Memory B cell (primary cell): Measurements from ENCODE around the gene TAS2R43.
"Not testable (repeated sequence)": the region's sequence is repeated elsewhere in the genome, so short reads cannot be mapped to it uniquely, and the experiment has no call there.

Experiments used
- ATAC-seq: fragments of 150-1000 bp; cut with Tn5 transposase; 2 replicates; pipeline ENCODE4 v1.10.0; 2021; ENCODE audit warnings: low read depth, mild to moderate bottlenecking, moderate library complexity
- DNase-seq, 2 donors: peaks; one replicate each; pipeline ENCODE4 v3.0.0; 2022; ENCODE audit warnings: low spot score in 2 of 2
- H3K27ac Mint-ChIP-seq: one replicate; pipeline ENCODE4 v1.8.0; 2022; ENCODE audit warnings: mild to moderate bottlenecking, moderate library complexity, mixed read lengths
- H3K27me3 Mint-ChIP-seq: one replicate; pipeline ENCODE4 v1.8.0; 2022; ENCODE audit warnings: mixed read lengths
- H3K36me3 Mint-ChIP-seq: one replicate; pipeline ENCODE4 v1.8.0; 2022; ENCODE audit warnings: mild to moderate bottlenecking, mixed read lengths
- H3K4me1 Mint-ChIP-seq: one replicate; pipeline ENCODE4 v1.8.0; 2022; ENCODE audit warnings: mixed read lengths
- H3K4me3 Mint-ChIP-seq: one replicate; pipeline ENCODE4 v1.8.0; 2022; ENCODE audit warnings: mild to moderate bottlenecking, moderate library complexity, mixed read lengths
- H3K9me3 Mint-ChIP-seq: one replicate; pipeline ENCODE4 v1.8.0; 2022; ENCODE audit warnings: mixed read lengths

TAS2R43 gene

GRCh38 chr12:11092128-11092527 is at the start of gene TAS2R43:
TAS2R43 (minus strand) TSS chr12:11092313; CDS start chr12:11092229, 84 bp downstream.
- ATAC-seq (no peak), DNase-seq (no peak)
- no peak within 1 kb of the TSS for H3K27ac Mint-ChIP-seq
- no peaks in the 10 kb centered on the region for H3K27me3 Mint-ChIP-seq
- H3K4me1 Mint-ChIP-seq = no peaks in the 10 kb centered on the region
- no peaks in the 10 kb centered on the region for H3K9me3 Mint-ChIP-seq
- no peak within 1 kb of the TSS for H3K4me3 Mint-ChIP-seq
- H3K36me3 Mint-ChIP-seq = no peaks in the 10 kb centered on the region

DNA sequence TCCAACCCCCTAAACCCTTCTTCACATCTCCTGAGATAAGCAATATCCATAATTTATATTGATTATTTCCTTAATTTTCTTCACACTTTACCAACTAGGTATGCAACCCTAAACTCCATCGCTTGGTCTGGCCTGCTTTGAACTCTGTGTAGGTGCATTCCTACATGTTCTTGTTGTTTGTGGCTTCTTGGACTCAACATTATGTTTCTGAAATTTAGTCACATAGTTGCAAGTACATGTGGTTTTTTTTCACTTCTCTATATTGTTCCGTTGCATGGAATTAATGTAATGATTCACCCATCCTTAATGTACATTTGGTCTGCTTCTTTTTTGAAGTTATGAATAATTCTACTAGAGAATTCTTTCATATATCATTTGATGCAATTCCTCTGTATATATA is 44.0 kb upstream of the TAS2R43 start:
- DNase-seq = no peak
- no peaks in the 10 kb centered on the region for H3K27me3 Mint-ChIP-seq
- ATAC-seq = no peak
- peaks cover 21% of the 10 kb centered on the region for H3K4me1 Mint-ChIP-seq
- H3K4me3 Mint-ChIP-seq = no peak overlapping the region
- H3K9me3 Mint-ChIP-seq = no peaks in the 10 kb centered on the region
- peaks cover 17% of the 10 kb centered on the region for H3K36me3 Mint-ChIP-seq
- no peak overlapping the region for H3K27ac Mint-ChIP-seq

DNA sequence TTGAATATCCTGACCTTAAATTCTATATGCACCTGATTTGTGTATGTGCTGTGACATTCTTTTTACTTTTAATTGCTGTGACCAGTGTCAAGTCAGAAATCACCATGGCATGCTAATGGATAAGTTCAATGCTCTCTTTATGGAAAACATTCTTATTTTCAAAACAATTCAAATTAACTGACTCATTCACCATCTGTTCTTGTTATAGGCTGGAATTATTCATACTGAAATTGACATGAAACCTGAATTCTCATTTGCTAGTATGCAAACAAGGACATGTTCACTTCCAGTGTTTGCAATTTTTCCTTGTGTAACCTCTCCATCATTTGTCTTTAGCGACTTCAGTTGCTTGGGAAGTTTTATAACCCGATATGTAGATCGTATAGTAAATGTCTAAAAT is 42.2 kb upstream of the TAS2R43 start, which contains the start of gene TAS2R30:
TAS2R30 (minus strand) TSS at position 340 of the 400 bp plus-strand sequence. CDS start 400 bp downstream, outside the sequence.
- Mint-ChIP-seq H3K27me3 (no peaks in the 10 kb centered on the region), H3K36me3 (peaks cover 15% of the 10 kb centered on the region), H3K27ac (no peak within 1 kb of the TSS), H3K4me1 (peaks cover 23% of the 10 kb centered on the region), H3K9me3 (no peaks in the 10 kb centered on the region), H3K4me3 (no peak within 1 kb of the TSS)
- ATAC-seq (no peak), DNase-seq (no peak)

DNA sequence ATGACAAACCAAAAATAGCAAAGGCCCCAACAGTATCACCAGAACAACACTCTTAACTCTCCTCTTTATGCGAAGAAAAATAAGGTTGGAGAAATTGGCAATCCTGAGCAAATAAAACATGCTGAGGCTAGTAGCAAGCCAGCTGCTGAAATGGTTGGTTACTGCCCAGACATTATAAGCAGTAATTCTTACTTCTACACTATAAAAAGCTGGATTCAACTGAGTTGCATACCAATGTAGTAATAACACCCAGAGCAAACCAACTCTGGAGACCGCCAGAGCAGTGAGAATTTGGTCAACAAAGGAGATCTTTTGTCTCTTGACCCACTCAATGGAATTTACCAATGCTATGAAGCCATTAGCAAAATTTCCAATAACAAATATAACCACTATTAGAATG is 41.7 kb upstream of the TAS2R43 start:
- no peaks in the 10 kb centered on the region for H3K27me3 Mint-ChIP-seq
- H3K4me1 Mint-ChIP-seq = peaks cover 25% of the 10 kb centered on the region
- ATAC-seq = no peak
- no peak overlapping the region for H3K27ac Mint-ChIP-seq
- H3K36me3 Mint-ChIP-seq = peaks cover 14% of the 10 kb centered on the region
- H3K9me3 Mint-ChIP-seq = no peaks in the 10 kb centered on the region
- no peak for DNase-seq
- H3K4me3 Mint-ChIP-seq = no peak overlapping the region

GRCh38 chr12:11133162-11133561 is 41.0 kb upstream of the TAS2R43 start:
- Mint-ChIP-seq H3K4me3 (no peak overlapping the region), H3K4me1 (peaks cover 25% of the 10 kb centered on the region), H3K36me3 (peaks cover 14% of the 10 kb centered on the region), H3K27me3 (no peaks in the 10 kb centered on the region), H3K27ac (no peak overlapping the region), H3K9me3 (no peaks in the 10 kb centered on the region)
- DNase-seq = no peak
- ATAC-seq = no peak

DNA sequence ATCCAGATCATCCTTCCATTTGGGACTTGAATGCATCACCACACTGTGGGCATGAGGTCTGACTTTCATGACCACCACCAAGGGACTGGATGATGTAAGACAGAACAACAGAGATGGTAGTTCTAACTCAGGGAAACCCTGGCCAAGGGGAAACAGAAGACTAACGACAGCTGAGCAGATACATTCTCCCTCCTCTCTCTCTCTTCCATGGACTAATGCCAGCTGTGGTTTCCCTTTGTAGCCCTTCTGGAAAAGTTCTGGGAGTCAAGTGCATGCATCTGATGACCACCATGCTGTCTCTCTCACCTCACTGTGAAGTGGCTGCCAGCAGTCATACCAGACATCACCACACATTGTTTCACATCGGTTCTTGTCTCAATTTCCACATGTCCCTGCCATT is 38.9 kb upstream of the TAS2R43 start:
- H3K36me3 Mint-ChIP-seq = peaks cover 19% of the 10 kb centered on the region

DNA sequence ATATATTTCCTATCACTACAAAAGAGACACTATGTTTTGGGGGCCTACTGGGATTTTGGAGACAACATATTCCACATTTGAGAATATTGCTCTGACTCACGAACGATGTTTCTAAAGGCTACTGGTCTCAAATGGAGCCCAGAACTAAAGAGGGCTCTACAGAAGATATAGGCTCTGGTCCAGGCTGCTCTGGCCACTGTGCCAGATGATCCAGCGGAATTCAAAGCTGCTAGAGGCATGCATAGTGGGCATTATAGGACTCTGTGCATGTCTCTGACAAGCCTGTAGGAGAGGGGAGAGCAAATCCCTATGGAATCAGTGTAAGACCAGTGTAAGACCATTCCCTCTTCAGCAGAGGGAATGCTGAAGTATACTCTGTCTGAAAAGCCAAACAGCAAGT is 38.3 kb upstream of the TAS2R43 start:
- H3K9me3 Mint-ChIP-seq = no peaks in the 10 kb centered on the region
- H3K27me3 Mint-ChIP-seq = no peaks in the 10 kb centered on the region
- ATAC-seq = no peak
- H3K4me1 Mint-ChIP-seq = peaks cover 19% of the 10 kb centered on the region
- H3K36me3 Mint-ChIP-seq = peaks cover 19% of the 10 kb centered on the region
- H3K4me3 Mint-ChIP-seq = no peak overlapping the region
- H3K27ac Mint-ChIP-seq = no peak overlapping the region
- no peak for DNase-seq

More for the DNA sequence above, 38.9 kb upstream of the TAS2R43 start:
- ATAC-seq (no peak), DNase-seq (no peak)
- H3K9me3 Mint-ChIP-seq = no peaks in the 10 kb centered on the region
- H3K27me3 Mint-ChIP-seq = no peaks in the 10 kb centered on the region
- H3K27ac Mint-ChIP-seq = no peak overlapping the region
- no peak overlapping the region for H3K4me3 Mint-ChIP-seq
- H3K4me1 Mint-ChIP-seq = peaks cover 21% of the 10 kb centered on the region

DNA sequence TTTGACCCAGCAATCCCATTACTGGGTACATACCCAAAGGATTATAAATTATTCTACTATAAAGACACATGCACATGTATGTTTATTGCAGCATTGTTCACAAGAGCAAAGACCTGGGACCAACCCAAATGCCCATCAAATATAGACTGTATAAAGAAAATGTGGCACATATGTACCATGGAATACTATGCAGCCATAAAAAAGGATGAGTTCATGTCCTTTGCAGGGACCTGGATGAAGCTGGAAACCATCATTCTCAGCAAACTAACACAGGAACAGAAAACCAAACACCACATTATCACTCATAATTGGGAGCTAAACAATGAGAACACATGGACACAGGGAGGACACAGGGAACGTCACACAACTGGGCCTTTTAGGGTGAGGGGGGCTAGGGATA is 22.0 kb upstream of the TAS2R43 start:
- not testable (repeated sequence) for H3K4me3 Mint-ChIP-seq, H3K27me3 Mint-ChIP-seq, H3K27ac Mint-ChIP-seq, DNase-seq, ATAC-seq
- Mint-ChIP-seq H3K36me3 (peaks cover 64% of the 10 kb centered on the region), H3K4me1 (peaks cover 37% of the 10 kb centered on the region), H3K9me3 (peaks cover 14% of the 10 kb centered on the region)

GRCh38 chr12:11111213-11111612 is 19.1 kb upstream of the TAS2R43 start:
- not testable (repeated sequence) for H3K27ac Mint-ChIP-seq, ATAC-seq, DNase-seq, H3K4me3 Mint-ChIP-seq, H3K27me3 Mint-ChIP-seq, H3K9me3 Mint-ChIP-seq
- Mint-ChIP-seq H3K36me3 (peaks cover 64% of the 10 kb centered on the region), H3K4me1 (peaks cover 34% of the 10 kb centered on the region)

GRCh38 chr12:11108862-11109261 is 16.7 kb upstream of the TAS2R43 start:
- no peak for DNase-seq
- Mint-ChIP-seq H3K36me3 (peaks cover 61% of the 10 kb centered on the region), H3K27me3 (no peaks in the 10 kb centered on the region), H3K9me3 (peaks cover 11% of the 10 kb centered on the region), H3K27ac (peak overlapping the region; percentile 81), H3K4me3 (peak overlapping the region; percentile 48), H3K4me1 (peaks cover 30% of the 10 kb centered on the region)
- ATAC-seq = no peak

GRCh38 chr12:11107719-11108118 is 15.6 kb upstream of the TAS2R43 start:
- peaks cover 58% of the 10 kb centered on the region for H3K36me3 Mint-ChIP-seq
- H3K27ac Mint-ChIP-seq = no peak overlapping the region
- H3K9me3 Mint-ChIP-seq = peaks cover 11% of the 10 kb centered on the region
- no peaks in the 10 kb centered on the region for H3K27me3 Mint-ChIP-seq
- ATAC-seq (no peak), DNase-seq (no peak)
- no peak overlapping the region for H3K4me3 Mint-ChIP-seq
- H3K4me1 Mint-ChIP-seq = peaks cover 27% of the 10 kb centered on the region

DNA sequence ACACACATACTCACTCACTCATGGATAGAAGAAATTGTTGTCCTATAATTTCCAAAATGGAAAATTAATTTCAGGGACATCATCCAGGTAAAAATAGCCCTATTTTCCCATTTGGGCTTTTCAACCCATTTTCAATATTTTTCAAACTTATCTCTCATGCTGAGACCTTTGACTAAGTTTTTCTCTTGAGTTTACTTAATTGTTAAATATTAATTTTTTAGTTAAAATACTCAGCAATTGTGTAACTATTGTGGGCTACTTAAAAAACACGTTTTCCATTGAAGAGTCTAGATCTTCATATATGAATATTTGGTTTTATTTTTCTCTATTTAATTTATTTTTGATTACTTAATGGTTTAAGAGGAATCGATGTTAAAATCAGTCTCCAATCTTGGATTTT is 14.2 kb upstream of the TAS2R43 start:
- H3K36me3 Mint-ChIP-seq = peaks cover 47% of the 10 kb centered on the region
- ATAC-seq (no peak), DNase-seq (no peak)
- H3K4me1 Mint-ChIP-seq = peaks cover 21% of the 10 kb centered on the region
- peaks cover 6% of the 10 kb centered on the region for H3K9me3 Mint-ChIP-seq
- H3K4me3 Mint-ChIP-seq = no peak overlapping the region
- H3K27ac Mint-ChIP-seq = no peak overlapping the region
- H3K27me3 Mint-ChIP-seq = no peaks in the 10 kb centered on the region

- Mint-ChIP-seq H3K9me3 (peaks cover 4% of the 10 kb centered on the region), H3K27me3 (no peaks in the 10 kb centered on the region), H3K36me3 (peaks cover 42% of the 10 kb centered on the region), H3K4me3 (no peak overlapping the region), H3K27ac (no peak overlapping the region), H3K4me1 (peaks cover 15% of the 10 kb centered on the region)
- no peak for DNase-seq
- no peak for ATAC-seq
These were observed 13.4 kb upstream of the TAS2R43 start for GRCh38 chr12:11105546-11105945.

DNA sequence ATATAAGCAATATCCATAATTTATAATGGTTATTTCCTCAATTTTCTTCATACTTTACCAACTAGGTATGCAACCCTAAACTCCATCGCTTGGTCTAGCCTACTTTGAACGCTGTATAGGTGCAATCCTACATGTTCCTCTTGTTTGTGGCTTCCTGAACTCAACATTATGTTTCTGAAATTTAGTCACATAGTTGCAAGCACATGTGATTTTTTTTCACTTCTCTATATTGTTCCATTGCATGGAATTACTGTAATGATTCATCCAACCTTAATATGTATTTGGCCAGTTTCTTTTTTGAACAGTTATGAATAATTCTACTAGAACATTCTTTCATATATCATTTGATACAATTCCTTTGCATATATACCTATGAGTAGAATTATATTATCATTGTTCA is 2.8 kb upstream of the TAS2R43 start:
- not testable (repeated sequence) for H3K27me3 Mint-ChIP-seq, ATAC-seq, DNase-seq, H3K27ac Mint-ChIP-seq, H3K4me1 Mint-ChIP-seq, H3K4me3 Mint-ChIP-seq, H3K9me3 Mint-ChIP-seq
- H3K36me3 Mint-ChIP-seq = peaks cover 11% of the 10 kb centered on the region

DNA sequence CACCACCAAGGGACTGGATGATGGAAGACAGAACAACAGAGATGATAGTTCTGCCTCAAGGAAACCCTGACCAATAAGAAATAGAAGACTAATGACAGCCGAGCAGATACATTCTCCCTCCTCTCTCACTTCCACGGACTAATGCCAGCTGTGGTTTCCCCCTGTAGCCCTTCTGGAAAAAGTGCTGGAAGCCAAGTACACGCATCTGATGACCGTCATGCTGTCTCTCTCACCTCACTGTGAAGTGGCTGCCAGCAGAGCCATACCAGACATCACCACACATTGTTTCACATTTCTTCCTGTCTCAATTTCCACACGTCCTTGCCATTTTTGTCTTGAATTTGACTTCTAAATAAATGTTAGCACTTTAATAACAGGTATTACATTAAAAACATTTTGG is 2.9 kb downstream of the TAS2R43 start:
- H3K36me3 Mint-ChIP-seq = peaks cover 1% of the 10 kb centered on the region
- no peaks in the 10 kb centered on the region for H3K27me3 Mint-ChIP-seq
- no peak overlapping the region for H3K4me3 Mint-ChIP-seq
- ATAC-seq (no peak), DNase-seq (no peak)
- no peaks in the 10 kb centered on the region for H3K4me1 Mint-ChIP-seq
- no peaks in the 10 kb centered on the region for H3K9me3 Mint-ChIP-seq
- no peak overlapping the region for H3K27ac Mint-ChIP-seq
